GM10847 (cell line): ENCODE measurements around the gene AGPAT3.

Experiments
- POLR2A ChIP-seq: IDR thresholded peaks from 2 replicates; pipeline ENCODE4 v1.6.1; 2011; ENCODE audit not compliant: insufficient read length; ENCODE audit errors: extremely low read depth

The AGPAT3 gene

DNA sequence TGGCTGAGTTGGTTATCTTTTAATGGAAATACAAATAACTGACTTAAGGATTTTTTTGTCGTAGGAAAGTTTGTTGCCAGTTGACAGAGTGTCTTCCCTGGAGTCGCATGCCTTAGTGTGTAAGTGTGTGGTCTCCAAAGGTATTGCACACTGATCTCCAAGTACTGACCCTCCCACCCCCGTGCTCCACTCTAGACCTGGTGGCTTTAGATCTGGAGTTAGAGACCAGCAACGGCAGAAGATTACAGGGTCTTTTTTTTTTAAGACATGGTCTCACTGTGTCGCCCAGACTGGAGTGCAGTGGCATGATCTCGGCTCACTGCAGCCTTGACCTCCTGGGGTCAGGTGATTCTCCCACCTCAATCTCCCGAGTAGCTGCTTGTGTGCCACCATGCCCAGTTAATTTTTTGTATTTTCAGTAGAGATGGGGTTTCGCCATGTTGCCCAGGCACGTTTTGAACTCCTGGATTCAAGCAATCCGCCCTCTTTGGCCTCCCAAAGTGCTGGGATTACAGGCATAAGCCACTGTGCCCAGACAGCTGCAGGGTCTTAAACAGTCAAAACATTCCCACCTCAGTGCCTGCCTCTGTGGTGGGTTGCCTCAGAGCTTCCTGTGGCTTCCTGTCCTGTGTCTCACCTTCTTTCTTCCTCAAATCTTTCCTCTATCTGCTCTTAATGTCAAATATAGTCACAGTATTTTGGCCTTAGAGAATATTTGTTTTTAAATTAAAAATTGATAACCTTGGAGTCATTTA is 154.0 kb downstream of the AGPAT3 start:
- no peak for TF ChIP-seq POLR2A

GRCh38 chr21:44019568-44019958 is 154.5 kb downstream of the AGPAT3 start:
- no peak for TF ChIP-seq POLR2A

DNA sequence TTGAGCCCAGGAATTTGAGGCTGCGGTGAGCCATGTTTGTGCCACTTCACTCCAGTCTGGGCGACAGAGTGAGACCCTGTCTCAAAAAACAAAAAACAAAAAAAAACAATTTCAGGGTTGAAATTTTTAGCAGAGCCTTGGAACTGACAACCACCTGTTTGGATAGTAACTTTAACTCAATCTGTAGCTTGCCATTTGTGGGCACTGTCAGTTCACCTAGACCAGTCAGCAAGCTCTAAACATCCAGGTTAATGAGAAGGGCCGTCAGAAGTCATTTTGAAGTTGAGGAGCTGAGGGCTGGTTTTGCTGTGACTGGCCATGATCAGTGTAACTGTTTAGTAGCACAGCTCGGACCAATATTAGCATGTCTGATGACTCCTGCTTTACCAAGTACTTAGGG is 155.5 kb downstream of the AGPAT3 start:
- TF ChIP-seq POLR2A: no peak

- no peak for TF ChIP-seq POLR2A
These were observed 156.0 kb downstream of the AGPAT3 start for GRCh38 chr21:44021064-44021463.

DNA sequence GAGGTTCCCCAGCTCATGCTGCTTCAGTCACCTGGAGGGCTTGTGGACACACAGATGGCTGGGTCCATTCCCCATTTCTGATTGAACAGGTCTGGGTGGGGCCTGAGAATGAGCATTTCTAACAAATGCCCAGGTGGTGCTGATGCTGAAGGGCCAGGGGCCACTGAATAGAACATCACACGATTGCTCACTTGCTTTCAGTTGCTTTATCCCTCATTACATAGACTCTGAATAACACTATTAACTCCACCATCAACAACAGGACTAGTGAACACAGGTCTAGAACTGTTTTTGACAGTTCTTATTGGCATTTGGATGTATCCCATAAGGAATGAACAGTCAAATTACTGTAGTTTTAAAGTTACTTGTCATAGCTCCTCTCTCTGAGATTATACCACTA is 159.2 kb downstream of the AGPAT3 start:
- no peak for TF ChIP-seq POLR2A

- TF ChIP-seq POLR2A: no peak
These were observed 159.9 kb downstream of the AGPAT3 start for GRCh38 chr21:44024887-44025353.

GRCh38 chr21:44027607-44028286 is 162.7 kb downstream of the AGPAT3 start:
- no peak for TF ChIP-seq POLR2A

DNA sequence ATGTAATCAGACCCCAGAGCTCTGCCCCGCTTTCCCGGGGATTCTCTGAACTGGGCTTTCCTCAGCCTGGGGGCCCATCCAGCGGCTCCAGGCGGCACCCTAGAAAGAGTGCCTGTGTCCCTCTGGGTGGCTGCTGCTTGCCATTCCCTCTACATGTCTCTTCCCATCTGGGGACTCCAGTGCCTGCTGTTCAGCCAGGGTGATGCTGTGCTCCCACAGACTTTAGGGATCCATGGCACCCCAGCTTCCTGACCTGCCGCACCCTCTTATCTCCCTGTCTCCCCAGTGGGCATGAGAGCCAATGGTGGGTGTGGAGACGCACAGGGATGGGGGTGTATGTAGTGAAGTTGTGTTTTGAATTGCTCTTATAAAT is 163.2 kb downstream of the AGPAT3 start:
- TF ChIP-seq POLR2A: no peak

- no peak for TF ChIP-seq POLR2A
These were observed 164.6 kb downstream of the AGPAT3 start for GRCh38 chr21:44029460-44030087.

DNA sequence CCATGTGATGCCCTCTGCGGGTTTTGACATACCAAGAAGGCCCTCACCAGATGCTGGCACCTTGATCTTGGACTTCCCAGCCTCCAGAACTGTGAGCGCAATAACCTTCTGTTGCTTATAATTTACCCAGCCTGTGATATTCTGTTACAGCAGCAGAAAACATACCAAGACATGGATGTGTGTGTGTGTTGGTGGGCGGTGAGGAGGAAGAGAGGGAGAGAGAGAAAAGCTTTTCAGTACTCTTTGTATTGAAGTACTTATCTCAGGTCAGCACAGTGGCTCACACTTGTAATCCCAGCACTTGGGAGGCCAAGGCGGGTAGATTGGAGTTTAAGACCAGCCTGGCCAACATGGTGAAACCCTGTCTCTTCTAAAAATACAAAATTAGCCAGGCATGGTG is 170.2 kb downstream of the AGPAT3 start:
- TF ChIP-seq POLR2A: no peak
